Thoracic aorta (tissue), 2 donors: ENCODE measurements around the gene URB2. TPM values are rescaled to one million over a fixed set of nuclear protein-coding genes. Genes with fewer than 3 reads are reported as not detected.

Experiments
- ATAC-seq: fragments of 150-250 bp; one replicate; pipeline ENCODE4 v1.8.0; 2017; ENCODE audit warnings: low read depth; ENCODE audit not compliant: insufficient number of reproducible peaks, low FRiP score
- DNase-seq: peaks from one replicate; pipeline ENCODE4 v3.0.0-alpha.2; 2020; ENCODE audit warnings: low spot score
- H3K27ac ChIP-seq, 2 donors: fragments of 200-600 bp; sonication (generic); 1 replicate in 1 of 2; 2 replicates in 1 of 2; pipeline ENCODE4 v1.5.1; 2016; ENCODE audit warnings: mild to moderate bottlenecking in 2 of 2, moderate library complexity in 2 of 2
- H3K27me3 ChIP-seq: fragments of 200-600 bp; sonication (generic); replicated peaks from 2 replicates; pipeline ENCODE4 v1.6.0; 2016; ENCODE audit warnings: mild to moderate bottlenecking; ENCODE audit not compliant: insufficient read depth
- H3K36me3 ChIP-seq: fragments of 200-600 bp; sonication (generic); one replicate; pipeline ENCODE4 v1.5.1; 2016
- H3K4me1 ChIP-seq, 2 donors: fragments of 200-600 bp; sonication (generic); 1 replicate in 1 of 2; 2 replicates in 1 of 2; pipeline versions ENCODE4 v1.5.1 to v1.6.0; 2016; ENCODE audit warnings: low read depth in 2 of 2, mild to moderate bottlenecking in 1 of 2; ENCODE audit not compliant: control insufficient read depth in 1 of 2
- H3K4me3 ChIP-seq: fragments of 200-600 bp; sonication (generic); 2 replicates; pipeline ENCODE4 v1.5.1; 2016; ENCODE audit warnings: mild to moderate bottlenecking
- H3K9me3 ChIP-seq: fragments of 200-600 bp; sonication (generic); 2 replicates; pipeline ENCODE4 v1.5.1; 2016
- CTCF ChIP-seq: fragments of 200-600 bp; sonication (generic); IDR thresholded peaks from one replicate; pipeline ENCODE4 v1.5.1; 2019; ENCODE audit warnings: antibody characterized with exemption
- total RNA-seq, 2 donors: library from RNA; depleted of rRNA; stranded (reverse); fragments of >200 nt; gene quantifications; one replicate each; pipeline versions ENCODE4 v1.1.0 to v1.2.3, GENCODE V29; 2016

The URB2 gene
- total RNA-seq, 2 donors from 2014 or later = 8.5 to 26.9 TPM

- Histone ChIP-seq H3K36me3 (no peaks in the 10 kb centered on the region), H3K27me3 (no peaks in the 10 kb centered on the region), H3K4me1 (peaks cover 36 to 55% of the 10 kb centered on the region in 2 donors), H3K27ac (peak overlapping the region; percentile 70 to 86), H3K9me3 (no peaks in the 10 kb centered on the region), H3K4me3 (peak overlapping the region; percentile 81)
- DNase-seq (no peak), ATAC-seq (no peak)
- TF ChIP-seq CTCF = no peak
Measured at GRCh38 chr1:229625071-229625914, 754 bp upstream of the URB2 start.

GRCh38 chr1:229627003-229627402 is 956 bp downstream of the URB2 start:
- DNase-seq = no peak
- no peak for TF ChIP-seq CTCF
- Histone ChIP-seq H3K27ac (peak overlapping the region; percentile 58 to 86), H3K36me3 (no peaks in the 10 kb centered on the region), H3K27me3 (no peaks in the 10 kb centered on the region), H3K9me3 (no peaks in the 10 kb centered on the region), H3K4me3 (peak overlapping the region; percentile 79), H3K4me1 (peaks cover 29 to 42% of the 10 kb centered on the region in 2 donors)
- no peak for ATAC-seq

GRCh38 chr1:229629261-229629660 is 3.2 kb downstream of the URB2 start:
- H3K9me3 ChIP-seq = no peaks in the 10 kb centered on the region
- no peaks in the 10 kb centered on the region for H3K27me3 ChIP-seq
- H3K36me3 ChIP-seq = peaks cover 1% of the 10 kb centered on the region
- peaks cover 16 to 20% of the 10 kb centered on the region in 2 donors for H3K4me1 ChIP-seq
- DNase-seq (no peak), ATAC-seq (no peak)
- no peak overlapping the region for H3K27ac ChIP-seq
- no peak for TF ChIP-seq CTCF
- no peak overlapping the region for H3K4me3 ChIP-seq

GRCh38 chr1:229631148-229631547 is 5.1 kb downstream of the URB2 start:
- DNase-seq (no peak), ATAC-seq (no peak)
- Histone ChIP-seq H3K27ac (no peak overlapping the region), H3K9me3 (no peaks in the 10 kb centered on the region), H3K4me1 (peaks cover 11 to 15% of the 10 kb centered on the region in 2 donors), H3K27me3 (no peaks in the 10 kb centered on the region), H3K36me3 (peaks cover 17% of the 10 kb centered on the region), H3K4me3 (no peak overlapping the region)
- TF ChIP-seq CTCF = no peak

GRCh38 chr1:229631966-229632365 is 5.9 kb downstream of the URB2 start:
- ATAC-seq (no peak), DNase-seq (no peak)
- no peak for TF ChIP-seq CTCF
- H3K4me1 ChIP-seq = peaks cover 8% of the 10 kb centered on the region in 2 donors
- no peak overlapping the region for H3K27ac ChIP-seq
- no peaks in the 10 kb centered on the region for H3K9me3 ChIP-seq
- no peak overlapping the region for H3K4me3 ChIP-seq
- peaks cover 24% of the 10 kb centered on the region for H3K36me3 ChIP-seq
- no peaks in the 10 kb centered on the region for H3K27me3 ChIP-seq
